ENCODE results near the gene TMCC3.

GRCh38 chr12:94658931-94659330 lies 8.6 kb upstream of the TMCC3 start:
- TF ChIP-seq POLR2A (IDR thresholded peaks at IDR 0.05) (no peak), CTCF (IDR thresholded peaks at IDR 0.05) (no peak), POLR2AphosphoS5 (IDR thresholded peaks at IDR 0.05; ENCODE audit: insufficient read depth in 1 of 2, low read depth in 1 of 2) (no peak)

Data from vagina (tissue), 2 donors.